Fibroblast of villous mesenchyme (primary cell): ENCODE data around the gene ARMH3. TPM values are rescaled to one million over a fixed set of nuclear protein-coding genes. Genes with fewer than 3 reads are reported as not detected.

ENCODE experiments used
- DNase-seq: peaks from one replicate; pipeline ENCODE4 v3.0.0-alpha.2; 2010; ENCODE audit warnings: low read depth
- H3K4me3 ChIP-seq: 2 replicates; pipeline ENCODE4 v1.5.1; 2011; ENCODE audit warnings: low read depth, mild to moderate bottlenecking, low read length
- total RNA-seq: library from RNA; depleted of rRNA; stranded (reverse); fragments of >200 nt; gene quantifications from 2 replicates; pipeline ENCODE4 v1.2.3, GENCODE V29; 2012
- TF ChIP-seq, protein P1 (sequence below): IDR thresholded peaks from 2 replicates; pipeline ENCODE4 v1.5.1; 2012; ENCODE audit warnings: low read depth, mild to moderate bottlenecking, low read length; ENCODE audit not compliant: insufficient read depth

The ARMH3 gene
- total RNA-seq, 1 donor = 10.4 TPM

DNA sequence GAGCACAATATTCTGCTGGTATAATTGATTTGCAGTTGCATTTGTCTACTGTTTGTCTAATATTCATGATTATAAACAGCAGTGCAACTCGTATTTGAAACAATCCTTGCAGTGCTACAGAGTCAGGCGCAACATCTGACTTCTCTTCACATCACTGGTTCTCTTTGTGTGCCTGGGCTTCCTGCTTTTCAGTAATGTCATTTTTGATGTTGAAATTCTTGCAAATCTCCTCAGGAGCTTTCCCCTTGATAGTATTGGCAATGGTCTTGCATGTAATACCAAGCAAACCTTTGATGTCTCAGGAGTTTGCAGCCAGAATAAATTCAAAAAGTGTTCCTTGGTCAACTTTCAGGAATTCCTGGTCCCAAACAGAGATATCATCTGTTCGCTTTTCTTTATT lies 29.4 kb upstream of the ARMH3 start:
- TF ChIP-seq, protein P1, sequence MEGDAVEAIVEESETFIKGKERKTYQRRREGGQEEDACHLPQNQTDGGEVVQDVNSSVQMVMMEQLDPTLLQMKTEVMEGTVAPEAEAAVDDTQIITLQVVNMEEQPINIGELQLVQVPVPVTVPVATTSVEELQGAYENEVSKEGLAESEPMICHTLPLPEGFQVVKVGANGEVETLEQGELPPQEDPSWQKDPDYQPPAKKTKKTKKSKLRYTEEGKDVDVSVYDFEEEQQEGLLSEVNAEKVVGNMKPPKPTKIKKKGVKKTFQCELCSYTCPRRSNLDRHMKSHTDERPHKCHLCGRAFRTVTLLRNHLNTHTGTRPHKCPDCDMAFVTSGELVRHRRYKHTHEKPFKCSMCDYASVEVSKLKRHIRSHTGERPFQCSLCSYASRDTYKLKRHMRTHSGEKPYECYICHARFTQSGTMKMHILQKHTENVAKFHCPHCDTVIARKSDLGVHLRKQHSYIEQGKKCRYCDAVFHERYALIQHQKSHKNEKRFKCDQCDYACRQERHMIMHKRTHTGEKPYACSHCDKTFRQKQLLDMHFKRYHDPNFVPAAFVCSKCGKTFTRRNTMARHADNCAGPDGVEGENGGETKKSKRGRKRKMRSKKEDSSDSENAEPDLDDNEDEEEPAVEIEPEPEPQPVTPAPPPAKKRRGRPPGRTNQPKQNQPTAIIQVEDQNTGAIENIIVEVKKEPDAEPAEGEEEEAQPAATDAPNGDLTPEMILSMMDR = no peak

DNA sequence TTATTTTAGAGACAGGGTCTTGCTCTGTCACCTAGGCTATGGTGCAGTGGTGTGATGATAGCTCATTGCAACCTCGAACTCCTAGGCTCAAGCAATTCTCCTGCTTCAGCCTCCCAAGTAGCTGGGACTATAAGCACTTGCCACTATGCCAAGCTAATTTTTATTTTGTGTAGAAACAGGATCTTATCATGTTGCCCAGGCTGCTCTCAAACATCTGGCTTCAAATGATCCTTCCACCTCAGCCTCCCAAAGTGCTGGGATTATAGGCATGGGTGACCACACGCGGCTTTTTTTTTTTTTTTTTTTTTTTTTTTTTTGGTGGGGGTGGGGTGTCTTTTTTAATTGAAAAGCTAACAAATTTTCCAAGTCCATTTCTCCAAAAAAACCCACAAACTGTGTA lies 27.6 kb upstream of the ARMH3 start:
- no peak for DNase-seq
- H3K4me3 ChIP-seq = no peak overlapping the region
- TF ChIP-seq, protein P1 = no peak

More for the DNA sequence above, 29.4 kb upstream of the ARMH3 start:
- H3K4me3 ChIP-seq = no peak overlapping the region
- DNase-seq = no peak

DNA sequence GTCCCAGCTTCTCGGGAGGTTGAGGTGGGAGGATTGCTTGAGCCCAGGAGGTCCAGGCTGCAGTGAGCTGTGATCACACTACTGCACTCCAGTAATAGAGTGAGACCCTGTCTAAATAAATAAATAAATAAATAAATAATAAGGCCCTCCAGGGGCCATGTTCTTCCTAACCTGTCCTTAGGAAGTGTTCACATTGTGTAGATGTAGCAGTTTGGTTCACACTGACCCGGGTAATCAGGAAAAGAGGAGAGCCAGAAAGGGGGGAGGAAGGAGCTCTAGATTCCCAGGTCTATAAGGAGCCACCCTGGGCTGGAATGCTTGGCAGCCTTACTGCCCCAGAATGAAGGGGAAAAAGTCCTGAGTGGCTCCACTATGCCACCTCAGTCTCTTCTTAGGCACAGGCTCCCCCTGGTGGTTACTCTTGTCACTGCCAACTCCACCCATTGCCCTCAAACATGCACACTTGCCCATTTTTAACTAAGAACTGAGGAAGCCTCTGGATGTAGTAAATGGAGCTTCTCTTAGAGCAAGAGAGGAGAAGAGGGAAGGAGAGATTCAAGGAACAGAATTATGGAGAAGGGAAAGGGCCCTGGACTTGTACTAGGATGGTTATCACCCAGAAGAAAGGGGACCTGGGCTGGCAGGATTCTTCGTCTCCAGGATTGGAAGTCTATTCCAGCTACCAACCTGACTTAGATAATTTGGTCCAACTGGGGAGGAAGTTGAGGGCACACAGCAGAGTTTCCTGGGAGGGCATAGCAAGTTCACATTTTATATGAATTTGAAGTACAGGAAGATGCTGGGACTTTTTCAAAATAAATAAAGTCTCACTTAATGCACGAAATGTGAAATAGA lies 16.9 kb upstream of the ARMH3 start:
- peak; percentile 78 for DNase-seq
- TF ChIP-seq, protein P1 = peak; percentile 96
- H3K4me3 ChIP-seq = no peak overlapping the region

DNA sequence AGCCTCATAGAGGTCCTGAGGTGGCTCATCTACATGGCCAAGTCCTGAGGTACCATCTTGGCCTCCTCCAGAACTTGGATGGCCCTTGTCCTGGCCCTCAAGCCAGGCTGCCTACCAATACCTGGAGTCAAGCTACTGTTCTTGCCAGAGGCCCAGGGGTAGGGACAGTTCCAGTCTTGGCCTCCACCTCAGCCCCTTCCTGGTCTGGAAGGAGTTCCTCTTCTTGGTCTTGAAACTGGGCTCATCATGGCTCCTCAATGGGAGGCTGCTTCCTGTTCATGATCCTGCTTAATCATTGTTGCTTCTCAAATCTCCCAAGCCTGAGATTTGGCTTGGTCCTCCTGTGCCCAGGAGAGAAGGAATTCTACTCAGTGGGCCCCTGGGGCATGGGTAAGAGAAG lies 13.1 kb upstream of the ARMH3 start:
- TF ChIP-seq, protein P1 = no peak
- DNase-seq = no peak
- H3K4me3 ChIP-seq = no peak overlapping the region

DNA sequence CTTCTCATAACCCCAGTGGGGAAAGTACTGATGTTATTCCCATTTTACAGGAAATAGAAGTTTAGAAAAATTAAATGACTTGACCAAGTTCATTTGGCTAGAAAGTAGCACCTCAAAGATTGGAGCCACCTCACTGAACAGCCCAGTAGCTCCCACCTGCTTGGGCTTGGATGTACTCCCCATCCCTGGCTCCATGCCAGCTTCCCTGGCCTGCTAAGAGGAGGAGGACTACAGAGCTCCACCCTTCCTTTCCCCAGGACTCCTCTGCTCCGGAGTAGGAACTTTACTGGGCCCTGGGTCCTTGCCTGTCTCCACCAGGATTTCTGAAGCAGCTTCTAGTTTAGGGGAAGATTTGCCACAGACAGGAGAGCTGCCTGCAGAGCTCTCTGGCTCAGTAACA lies 12.2 kb upstream of the ARMH3 start:
- TF ChIP-seq, protein P1 = no peak
- DNase-seq = no peak

DNA sequence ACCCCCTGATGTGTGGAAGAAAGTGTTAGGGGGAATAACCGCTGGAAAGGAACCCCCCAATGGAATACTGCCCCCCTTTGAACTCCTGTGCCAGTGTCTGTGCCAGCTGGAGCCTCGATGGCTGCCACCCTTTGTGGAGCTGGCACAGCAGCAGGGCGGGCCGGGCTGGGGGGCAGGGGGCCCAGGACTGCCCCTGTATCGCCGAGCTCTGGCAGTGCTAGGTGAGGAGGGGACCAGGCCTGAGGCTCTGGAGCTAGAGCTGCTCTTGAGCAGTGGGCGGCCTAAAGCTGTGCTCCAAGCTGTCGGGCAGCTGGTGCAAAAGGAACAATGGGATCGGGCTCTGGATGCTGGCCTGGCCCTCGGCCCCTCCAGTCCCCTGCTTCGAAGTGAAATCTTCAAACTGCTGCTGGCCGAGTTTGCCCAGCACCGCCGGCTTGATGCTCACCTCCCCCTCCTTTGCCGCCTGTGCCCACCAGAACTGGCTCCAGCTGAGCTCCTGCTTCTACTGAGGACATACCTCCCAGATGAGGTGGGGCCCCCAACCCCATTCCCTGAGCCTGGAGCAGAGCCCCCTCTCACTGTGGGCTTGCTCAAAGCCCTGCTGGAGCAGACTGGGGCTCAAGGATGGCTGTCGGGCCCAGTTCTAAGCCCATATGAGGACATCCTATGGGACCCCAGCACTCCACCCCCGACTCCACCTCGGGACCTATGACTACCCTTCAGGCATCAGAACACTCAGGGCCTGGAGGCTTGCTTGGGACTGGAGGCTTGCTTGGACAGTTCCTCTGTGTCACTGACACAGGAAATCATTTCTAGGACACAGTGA lies 11.3 kb upstream of the ARMH3 start:
- no peak overlapping the region for H3K4me3 ChIP-seq
- TF ChIP-seq, protein P1 = no peak
- DNase-seq = no peak

More for the DNA sequence above, 12.2 kb upstream of the ARMH3 start:
- no peak overlapping the region for H3K4me3 ChIP-seq
